ENCODE data around the gene SUCLA2.

The SUCLA2 gene

DNA sequence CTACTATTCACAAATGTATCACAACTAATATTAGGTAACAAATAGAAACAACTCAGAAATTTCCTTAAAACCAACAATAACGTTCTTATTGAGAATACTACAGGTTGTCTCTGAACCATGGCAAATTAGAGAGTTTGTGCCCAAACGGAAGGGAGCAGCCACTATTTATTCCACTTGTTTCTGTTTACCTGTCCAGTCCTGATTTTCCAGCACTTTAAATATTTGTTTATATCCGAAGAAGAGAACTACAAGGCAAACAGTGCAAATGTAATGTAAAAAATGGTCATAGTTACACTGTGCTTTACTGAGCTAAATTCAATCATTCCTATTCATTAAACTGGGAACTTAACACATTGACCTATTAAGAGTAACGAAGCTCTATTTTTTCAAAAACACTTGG, 9.2 kb downstream of the SUCLA2 start:
- H3F3A ChIP-seq (ENCODE audit: insufficient read depth, low read length), result no peaks in the 10 kb centered on the region
- no peak overlapping the region for H3K4me3 ChIP-seq (ENCODE audit: low read depth, low read length, poor library complexity, severe bottlenecking)
- H3K9me2 ChIP-seq (ENCODE audit: low read depth, low read length), result no peaks in the 10 kb centered on the region
- peaks cover 11% of the 10 kb centered on the region for H3K79me2 ChIP-seq (ENCODE audit: insufficient read depth, low read length)
- no peak overlapping the region for H3K9ac ChIP-seq (ENCODE audit: low read length)
- H3K36me3 ChIP-seq (ENCODE audit: insufficient read depth, low read length), result peaks cover 82% of the 10 kb centered on the region
- no peak overlapping the region for H3K27ac ChIP-seq (ENCODE audit: low read depth, low read length, poor library complexity, severe bottlenecking)
- H2AFZ ChIP-seq (ENCODE audit: low read length), result no peak overlapping the region
- no peak overlapping the region for H3K4me2 ChIP-seq (ENCODE audit: low read length)
- no peaks in the 10 kb centered on the region for H4K20me1 ChIP-seq (ENCODE audit: insufficient read depth, low read length)
- H3K27me3 ChIP-seq (ENCODE audit: insufficient read depth, low read length), result no peaks in the 10 kb centered on the region
- no peaks in the 10 kb centered on the region for H3K4me1 ChIP-seq (ENCODE audit: insufficient read depth, low read length, severe bottlenecking)
- TF ChIP-seq, protein P1, sequence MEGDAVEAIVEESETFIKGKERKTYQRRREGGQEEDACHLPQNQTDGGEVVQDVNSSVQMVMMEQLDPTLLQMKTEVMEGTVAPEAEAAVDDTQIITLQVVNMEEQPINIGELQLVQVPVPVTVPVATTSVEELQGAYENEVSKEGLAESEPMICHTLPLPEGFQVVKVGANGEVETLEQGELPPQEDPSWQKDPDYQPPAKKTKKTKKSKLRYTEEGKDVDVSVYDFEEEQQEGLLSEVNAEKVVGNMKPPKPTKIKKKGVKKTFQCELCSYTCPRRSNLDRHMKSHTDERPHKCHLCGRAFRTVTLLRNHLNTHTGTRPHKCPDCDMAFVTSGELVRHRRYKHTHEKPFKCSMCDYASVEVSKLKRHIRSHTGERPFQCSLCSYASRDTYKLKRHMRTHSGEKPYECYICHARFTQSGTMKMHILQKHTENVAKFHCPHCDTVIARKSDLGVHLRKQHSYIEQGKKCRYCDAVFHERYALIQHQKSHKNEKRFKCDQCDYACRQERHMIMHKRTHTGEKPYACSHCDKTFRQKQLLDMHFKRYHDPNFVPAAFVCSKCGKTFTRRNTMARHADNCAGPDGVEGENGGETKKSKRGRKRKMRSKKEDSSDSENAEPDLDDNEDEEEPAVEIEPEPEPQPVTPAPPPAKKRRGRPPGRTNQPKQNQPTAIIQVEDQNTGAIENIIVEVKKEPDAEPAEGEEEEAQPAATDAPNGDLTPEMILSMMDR (IDR thresholded peaks at IDR 0.05; ENCODE audit: low read length), result no peak
- TF ChIP-seq EZH2 (IDR thresholded peaks at IDR 0.05; ENCODE audit: borderline replicate concordance, low read length), result no peak
- H3K9me3 ChIP-seq (ENCODE audit: low read length), result no peaks in the 10 kb centered on the region

DNA sequence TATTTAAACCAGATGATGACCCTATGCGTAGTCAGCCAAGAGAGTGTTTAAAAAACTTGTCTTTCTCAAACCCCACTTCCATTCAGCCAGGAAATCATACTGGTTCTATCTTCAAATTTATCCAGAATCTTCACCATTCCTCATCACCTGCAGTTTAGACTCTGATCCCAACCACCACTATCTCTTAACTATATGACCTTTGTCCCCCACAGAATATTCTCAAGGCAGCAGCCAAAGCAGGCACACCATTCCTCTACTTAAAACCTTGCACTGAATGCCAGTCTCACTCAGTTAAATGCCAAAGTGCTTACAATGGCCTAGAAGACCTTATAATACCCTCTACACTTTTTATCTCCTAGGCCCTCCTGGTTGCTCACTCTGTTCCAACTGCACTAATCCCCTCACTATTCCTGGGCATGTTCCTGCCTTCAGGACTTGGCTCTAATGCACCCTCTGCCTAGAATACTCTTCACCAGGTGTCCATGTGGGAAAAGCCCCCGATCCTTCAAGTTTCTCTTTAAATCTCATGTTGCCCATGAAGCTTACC, 10.1 kb downstream of the SUCLA2 start:
- H3K4me1 ChIP-seq (ENCODE audit: insufficient read depth, low read length, severe bottlenecking), result no peaks in the 10 kb centered on the region
- peaks cover 88% of the 10 kb centered on the region for H3K36me3 ChIP-seq (ENCODE audit: insufficient read depth, low read length)
- H3K27ac ChIP-seq (ENCODE audit: low read depth, low read length, poor library complexity, severe bottlenecking), result no peak overlapping the region
- no peaks in the 10 kb centered on the region for H4K20me1 ChIP-seq (ENCODE audit: insufficient read depth, low read length)
- H3K9ac ChIP-seq (ENCODE audit: low read length), result no peak overlapping the region
- no peaks in the 10 kb centered on the region for H3K9me3 ChIP-seq (ENCODE audit: low read length)
- H3K9me2 ChIP-seq (ENCODE audit: low read depth, low read length), result no peaks in the 10 kb centered on the region
- no peaks in the 10 kb centered on the region for H3F3A ChIP-seq (ENCODE audit: insufficient read depth, low read length)
- no peak for TF ChIP-seq EZH2 (IDR thresholded peaks at IDR 0.05; ENCODE audit: borderline replicate concordance, low read length)
- TF ChIP-seq, protein P1 (IDR thresholded peaks at IDR 0.05; ENCODE audit: low read length), result no peak
- H3K27me3 ChIP-seq (ENCODE audit: insufficient read depth, low read length), result no peaks in the 10 kb centered on the region
- no peak overlapping the region for H3K4me3 ChIP-seq (ENCODE audit: low read depth, low read length, poor library complexity, severe bottlenecking)
- no peak overlapping the region for H2AFZ ChIP-seq (ENCODE audit: low read length)
- peaks cover 8% of the 10 kb centered on the region for H3K79me2 ChIP-seq (ENCODE audit: insufficient read depth, low read length)
- no peak overlapping the region for H3K4me2 ChIP-seq (ENCODE audit: low read length)

DNA sequence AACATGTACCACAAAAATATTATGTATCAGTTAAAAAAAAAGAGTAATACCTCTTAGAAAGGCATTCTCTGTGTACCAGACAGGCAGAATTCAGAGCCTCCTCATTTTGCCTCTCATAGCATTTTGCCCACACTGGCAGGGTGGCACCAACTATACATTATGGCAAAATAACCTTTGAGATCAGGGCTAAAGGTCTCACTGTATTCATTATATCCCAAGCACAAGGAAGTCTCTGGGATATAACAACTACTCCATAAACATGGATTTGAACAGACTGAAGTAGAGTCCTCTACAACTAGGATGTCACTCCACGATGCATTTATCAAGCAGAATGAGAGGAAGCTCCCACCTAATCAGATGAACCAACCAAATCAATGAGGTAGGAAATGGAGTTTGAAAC, 10.6 kb downstream of the SUCLA2 start:
- TF ChIP-seq EZH2 (IDR thresholded peaks at IDR 0.05; ENCODE audit: borderline replicate concordance, low read length), result no peak
- TF ChIP-seq, protein P1 (IDR thresholded peaks at IDR 0.05; ENCODE audit: low read length), result no peak
- Histone ChIP-seq H2AFZ (ENCODE audit: low read length) (no peak overlapping the region), H3K27ac (ENCODE audit: low read depth, low read length, poor library complexity, severe bottlenecking) (no peak overlapping the region), H3K4me1 (ENCODE audit: insufficient read depth, low read length, severe bottlenecking) (no peaks in the 10 kb centered on the region), H3K4me3 (ENCODE audit: low read depth, low read length, poor library complexity, severe bottlenecking) (no peak overlapping the region), H3K27me3 (ENCODE audit: insufficient read depth, low read length) (no peaks in the 10 kb centered on the region), H3K4me2 (ENCODE audit: low read length) (no peak overlapping the region), H3K79me2 (ENCODE audit: insufficient read depth, low read length) (peaks cover 6% of the 10 kb centered on the region), H3F3A (ENCODE audit: insufficient read depth, low read length) (no peaks in the 10 kb centered on the region), H3K9ac (ENCODE audit: low read length) (no peak overlapping the region), H4K20me1 (ENCODE audit: insufficient read depth, low read length) (no peaks in the 10 kb centered on the region), H3K36me3 (ENCODE audit: insufficient read depth, low read length) (peaks cover 91% of the 10 kb centered on the region), H3K9me3 (ENCODE audit: low read length) (no peaks in the 10 kb centered on the region), H3K9me2 (ENCODE audit: low read depth, low read length) (no peaks in the 10 kb centered on the region)

Measured in OCI-LY1 (cell line).